Measurements from ENCODE around the gene ERC2.

The ERC2 gene

GRCh38 chr3:55911266-55911665 is 557.0 kb downstream of the ERC2 start:
- no peak for DNase-seq (ENCODE audit: low read depth)

GRCh38 chr3:55910543-55910942 is 557.7 kb downstream of the ERC2 start:
- Histone ChIP-seq H3K9ac (ENCODE audit: low read length) (no peak overlapping the region), H3K27me3 (replicated peaks; ENCODE audit: control insufficient read depth, insufficient read depth, low read length) (peaks cover 3% of the 10 kb centered on the region), H3K4me1 (ENCODE audit: control insufficient read depth, insufficient read depth, low read length) (no peaks in the 10 kb centered on the region), H3K9me3 (ENCODE audit: control insufficient read depth, low read length) (no peaks in the 10 kb centered on the region), H3K36me3 (ENCODE audit: control insufficient read depth, insufficient read depth, low read length, severe bottlenecking) (no peaks in the 10 kb centered on the region), H3K4me3 (ENCODE audit: low read length) (no peak overlapping the region)
- DNase-seq (ENCODE audit: low read depth) = peak; percentile 9

More at GRCh38 chr3:55911266-55911665, 557.0 kb downstream of the ERC2 start:
- H3K9me3 ChIP-seq (ENCODE audit: control insufficient read depth, low read length) = no peaks in the 10 kb centered on the region
- peaks cover 3% of the 10 kb centered on the region for H3K27me3 ChIP-seq (replicated peaks; ENCODE audit: control insufficient read depth, insufficient read depth, low read length)
- H3K9ac ChIP-seq (ENCODE audit: low read length) = no peak overlapping the region
- no peak overlapping the region for H3K4me3 ChIP-seq (ENCODE audit: low read length)
- H3K36me3 ChIP-seq (ENCODE audit: control insufficient read depth, insufficient read depth, low read length, severe bottlenecking) = no peaks in the 10 kb centered on the region
- H3K4me1 ChIP-seq (ENCODE audit: control insufficient read depth, insufficient read depth, low read length) = no peaks in the 10 kb centered on the region

- peaks cover 3% of the 10 kb centered on the region for H3K27me3 ChIP-seq (replicated peaks; ENCODE audit: control insufficient read depth, insufficient read depth, low read length)
- no peaks in the 10 kb centered on the region for H3K4me1 ChIP-seq (ENCODE audit: control insufficient read depth, insufficient read depth, low read length)
- no peak overlapping the region for H3K4me3 ChIP-seq (ENCODE audit: low read length)
- H3K9me3 ChIP-seq (ENCODE audit: control insufficient read depth, low read length) = no peaks in the 10 kb centered on the region
- no peaks in the 10 kb centered on the region for H3K36me3 ChIP-seq (ENCODE audit: control insufficient read depth, insufficient read depth, low read length, severe bottlenecking)
- H3K9ac ChIP-seq (ENCODE audit: low read length) = no peak overlapping the region
- DNase-seq (ENCODE audit: low read depth) = no peak
Observed at GRCh38 chr3:55909373-55909772, 558.9 kb downstream of the ERC2 start.

GRCh38 chr3:55907616-55908015 is 560.7 kb downstream of the ERC2 start:
- H3K36me3 ChIP-seq (ENCODE audit: control insufficient read depth, insufficient read depth, low read length, severe bottlenecking) = no peaks in the 10 kb centered on the region
- no peak for DNase-seq (ENCODE audit: low read depth)

GRCh38 chr3:55906896-55907295 is 561.4 kb downstream of the ERC2 start:
- no peaks in the 10 kb centered on the region for H3K9me3 ChIP-seq (ENCODE audit: control insufficient read depth, low read length)
- no peaks in the 10 kb centered on the region for H3K36me3 ChIP-seq (ENCODE audit: control insufficient read depth, insufficient read depth, low read length, severe bottlenecking)
- no peaks in the 10 kb centered on the region for H3K4me1 ChIP-seq (ENCODE audit: control insufficient read depth, insufficient read depth, low read length)
- no peak overlapping the region for H3K4me3 ChIP-seq (ENCODE audit: low read length)
- no peak for DNase-seq (ENCODE audit: low read depth)
- H3K27me3 ChIP-seq (replicated peaks; ENCODE audit: control insufficient read depth, insufficient read depth, low read length) = peaks cover 16% of the 10 kb centered on the region
- no peak overlapping the region for H3K9ac ChIP-seq (ENCODE audit: low read length)

More at GRCh38 chr3:55907616-55908015, 560.7 kb downstream of the ERC2 start:
- no peaks in the 10 kb centered on the region for H3K4me1 ChIP-seq (ENCODE audit: control insufficient read depth, insufficient read depth, low read length)
- H3K4me3 ChIP-seq (ENCODE audit: low read length) = no peak overlapping the region
- H3K9ac ChIP-seq (ENCODE audit: low read length) = no peak overlapping the region
- no peaks in the 10 kb centered on the region for H3K9me3 ChIP-seq (ENCODE audit: control insufficient read depth, low read length)
- H3K27me3 ChIP-seq (replicated peaks; ENCODE audit: control insufficient read depth, insufficient read depth, low read length) = peaks cover 8% of the 10 kb centered on the region

- H3K4me3 ChIP-seq (ENCODE audit: low read length) = no peak overlapping the region
- DNase-seq (ENCODE audit: low read depth) = no peak
Observed at GRCh38 chr3:55904716-55905115, 563.6 kb downstream of the ERC2 start.

GRCh38 chr3:55903680-55904079 is 564.6 kb downstream of the ERC2 start:
- Histone ChIP-seq H3K9me3 (ENCODE audit: control insufficient read depth, low read length) (no peaks in the 10 kb centered on the region), H3K9ac (ENCODE audit: low read length) (no peak overlapping the region), H3K27me3 (replicated peaks; ENCODE audit: control insufficient read depth, insufficient read depth, low read length) (peaks cover 27% of the 10 kb centered on the region), H3K36me3 (ENCODE audit: control insufficient read depth, insufficient read depth, low read length, severe bottlenecking) (no peaks in the 10 kb centered on the region), H3K4me3 (ENCODE audit: low read length) (no peak overlapping the region), H3K4me1 (ENCODE audit: control insufficient read depth, insufficient read depth, low read length) (no peaks in the 10 kb centered on the region)
- DNase-seq (ENCODE audit: low read depth) = no peak

More at GRCh38 chr3:55904716-55905115, 563.6 kb downstream of the ERC2 start:
- no peaks in the 10 kb centered on the region for H3K4me1 ChIP-seq (ENCODE audit: control insufficient read depth, insufficient read depth, low read length)
- no peak overlapping the region for H3K9ac ChIP-seq (ENCODE audit: low read length)
- no peaks in the 10 kb centered on the region for H3K9me3 ChIP-seq (ENCODE audit: control insufficient read depth, low read length)
- H3K36me3 ChIP-seq (ENCODE audit: control insufficient read depth, insufficient read depth, low read length, severe bottlenecking) = no peaks in the 10 kb centered on the region
- peaks cover 30% of the 10 kb centered on the region for H3K27me3 ChIP-seq (replicated peaks; ENCODE audit: control insufficient read depth, insufficient read depth, low read length)

GRCh38 chr3:55902221-55902900 is 565.9 kb downstream of the ERC2 start:
- no peak for DNase-seq (ENCODE audit: low read depth)
- H3K27me3 ChIP-seq (replicated peaks; ENCODE audit: control insufficient read depth, insufficient read depth, low read length) = peaks cover 31% of the 10 kb centered on the region
- H3K9ac ChIP-seq (ENCODE audit: low read length) = no peak overlapping the region
- H3K9me3 ChIP-seq (ENCODE audit: control insufficient read depth, low read length) = no peaks in the 10 kb centered on the region
- H3K4me3 ChIP-seq (ENCODE audit: low read length) = no peak overlapping the region
- H3K4me1 ChIP-seq (ENCODE audit: control insufficient read depth, insufficient read depth, low read length) = no peaks in the 10 kb centered on the region
- no peaks in the 10 kb centered on the region for H3K36me3 ChIP-seq (ENCODE audit: control insufficient read depth, insufficient read depth, low read length, severe bottlenecking)

- Histone ChIP-seq H3K4me1 (ENCODE audit: control insufficient read depth, insufficient read depth, low read length) (no peaks in the 10 kb centered on the region), H3K4me3 (ENCODE audit: low read length) (no peak overlapping the region), H3K9me3 (ENCODE audit: control insufficient read depth, low read length) (no peaks in the 10 kb centered on the region), H3K27me3 (replicated peaks; ENCODE audit: control insufficient read depth, insufficient read depth, low read length) (peaks cover 31% of the 10 kb centered on the region), H3K36me3 (ENCODE audit: control insufficient read depth, insufficient read depth, low read length, severe bottlenecking) (no peaks in the 10 kb centered on the region), H3K9ac (ENCODE audit: low read length) (no peak overlapping the region)
- no peak for DNase-seq (ENCODE audit: low read depth)
Observed at GRCh38 chr3:55899887-55900286, 568.4 kb downstream of the ERC2 start.

- DNase-seq (ENCODE audit: low read depth) = peak; percentile 21
Observed at GRCh38 chr3:55897573-55898224, 570.6 kb downstream of the ERC2 start.

GRCh38 chr3:55895897-55896566 is 572.2 kb downstream of the ERC2 start:
- Histone ChIP-seq H3K36me3 (ENCODE audit: control insufficient read depth, insufficient read depth, low read length, severe bottlenecking) (no peaks in the 10 kb centered on the region), H3K9ac (ENCODE audit: low read length) (no peak overlapping the region)

More at GRCh38 chr3:55897573-55898224, 570.6 kb downstream of the ERC2 start:
- Histone ChIP-seq H3K4me3 (ENCODE audit: low read length) (no peak overlapping the region), H3K36me3 (ENCODE audit: control insufficient read depth, insufficient read depth, low read length, severe bottlenecking) (no peaks in the 10 kb centered on the region), H3K27me3 (replicated peaks; ENCODE audit: control insufficient read depth, insufficient read depth, low read length) (peaks cover 27% of the 10 kb centered on the region), H3K9me3 (ENCODE audit: control insufficient read depth, low read length) (no peaks in the 10 kb centered on the region), H3K9ac (ENCODE audit: low read length) (no peak overlapping the region), H3K4me1 (ENCODE audit: control insufficient read depth, insufficient read depth, low read length) (no peaks in the 10 kb centered on the region)

More at GRCh38 chr3:55895897-55896566, 572.2 kb downstream of the ERC2 start:
- Histone ChIP-seq H3K9me3 (ENCODE audit: control insufficient read depth, low read length) (no peaks in the 10 kb centered on the region), H3K27me3 (replicated peaks; ENCODE audit: control insufficient read depth, insufficient read depth, low read length) (peaks cover 11% of the 10 kb centered on the region), H3K4me3 (ENCODE audit: low read length) (no peak overlapping the region), H3K4me1 (ENCODE audit: control insufficient read depth, insufficient read depth, low read length) (no peaks in the 10 kb centered on the region)
- no peak for DNase-seq (ENCODE audit: low read depth)

Data from adipocyte (in vitro differentiated cells).